Gastrocnemius medialis (tissue), 4 donors: ENCODE measurements around the gene ADAMTSL1. TPM values are rescaled to one million over a fixed set of nuclear protein-coding genes. Genes with fewer than 3 reads are reported as not detected.

ENCODE experiments used
- ATAC-seq, 2 donors: fragments of 150-250 bp; one replicate each; pipeline ENCODE4 v1.9.1; 2016
- DNase-seq, 2 donors: peaks; one replicate each; pipeline ENCODE4 v3.0.0-alpha.2; 2019
- H3K27ac ChIP-seq, 4 donors: fragments of 200-600 bp; sonication (generic); 1 replicate in 1 of 4; 2 replicates in 3 of 4; pipeline ENCODE4 v1.5.1; 2016 to 2018; ENCODE audit warnings: mild to moderate bottlenecking in 2 of 4, moderate library complexity in 1 of 4
- H3K27me3 ChIP-seq, 3 donors: fragments of 200-600 bp; sonication (generic) in 2 of 3; 1 replicate in 1 of 3; 2 replicates in 2 of 3; pipeline versions ENCODE4 v1.5.1 to v1.6.0; 2016 to 2019; ENCODE audit warnings: mild to moderate bottlenecking in 1 of 3, moderate library complexity in 1 of 3
- H3K36me3 ChIP-seq, 2 donors: fragments of 200-600 bp; sonication (generic) in 1 of 2; one replicate each; pipeline ENCODE4 v1.5.1; 2017 to 2018
- H3K4me1 ChIP-seq, 2 donors: fragments of 200-600 bp; sonication (generic) in 1 of 2; one replicate each; pipeline ENCODE4 v1.5.1; 2016 to 2017; ENCODE audit warnings: mild to moderate bottlenecking in 2 of 2
- H3K4me3 ChIP-seq, 4 donors: fragments of 200-600 bp; sonication (generic) in 3 of 4; 1 replicate in 1 of 4; 2 replicates in 3 of 4; pipeline ENCODE4 v1.5.1; 2016 to 2019; ENCODE audit warnings: mild to moderate bottlenecking in 2 of 4
- H3K9me3 ChIP-seq, 3 donors: fragments of 200-600 bp; sonication (generic) in 2 of 3; 1 replicate in 1 of 3; 2 replicates in 2 of 3; pipeline ENCODE4 v1.5.1; 2016 to 2019
- POLR2A ChIP-seq, 2 donors: fragments of 450-650 bp; IDR thresholded peaks; one replicate each; pipeline ENCODE4 v1.6.1; 2017; ENCODE audit warnings: antibody characterized with exemption in 2 of 2, mild to moderate bottlenecking in 2 of 2, moderate library complexity in 2 of 2
- in situ Hi-C, 4 donors: fragments of 200-750 bp; cut with MboI; loops; one replicate each; pipeline versions ENCODE4 v1.15.0 to v1.8.0; 2017; ENCODE audit warnings: low sequenced_read_pairs in 4 of 4
- intact Hi-C: fragments of 100-400 bp; cut with DNase I; formaldehyde crosslinking; loops from one replicate; pipeline ENCODE4 v1.15.1; 2023; ENCODE audit warnings: low total_unique reads
- total RNA-seq, 4 donors: library from RNA; depleted of rRNA; stranded (reverse); fragments of >200 nt; gene quantifications; one replicate each; pipeline versions ENCODE4 v1.1.0 to v1.2.3, GENCODE V29; 2016
- TF ChIP-seq, protein P1 (sequence below), 5 experiments: fragments of 450-650 bp in 3 of 5; fragments of 200-600 bp in 2 of 5; sonication (generic) in 2 of 5; IDR thresholded peaks in 4 of 5; conservative IDR thresholded peaks in 1 of 5; 1 replicate in 4 of 5; 2 replicates in 1 of 5; pipeline ENCODE4 v1.5.1; 2016 to 2019; ENCODE audit warnings: antibody characterized with exemption in 5 of 5, mild to moderate bottlenecking in 3 of 5, moderate library complexity in 3 of 5

The ADAMTSL1 gene
- total RNA-seq, 4 donors from 2014 or later: 0.05 to 0.58 (median 0.28) TPM

DNA sequence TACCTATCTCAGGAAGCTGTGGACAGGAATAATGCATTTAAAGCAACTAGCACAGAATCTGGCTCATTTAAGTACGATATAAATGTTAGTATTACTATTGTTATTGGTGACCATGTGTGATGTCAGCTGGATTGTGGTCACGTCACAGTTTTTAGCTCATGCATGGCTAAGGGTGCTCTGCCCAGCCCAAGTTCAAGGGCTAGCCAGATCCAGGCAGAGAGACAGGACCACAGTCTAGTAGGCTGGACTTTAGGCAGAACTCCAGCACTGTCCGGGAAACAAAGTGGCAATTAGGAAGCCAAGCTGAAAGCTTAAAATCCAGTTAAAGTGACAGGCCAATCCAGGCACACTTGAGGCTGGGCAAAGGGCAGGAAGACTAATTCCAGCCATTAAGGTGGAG is 273.6 kb downstream of the ADAMTSL1 start:
- Histone ChIP-seq H3K9me3 (no peaks in the 10 kb centered on the region), H3K4me3 (no peak overlapping the region), H3K27ac (no peak overlapping the region), H3K4me1 (no peaks in the 10 kb centered on the region), H3K36me3 (no peaks in the 10 kb centered on the region), H3K27me3 (no peaks in the 10 kb centered on the region)
- intact Hi-C loops: no loop called here
- TF ChIP-seq POLR2A (IDR thresholded peaks at IDR 0.05): no peak
- TF ChIP-seq, protein P1, sequence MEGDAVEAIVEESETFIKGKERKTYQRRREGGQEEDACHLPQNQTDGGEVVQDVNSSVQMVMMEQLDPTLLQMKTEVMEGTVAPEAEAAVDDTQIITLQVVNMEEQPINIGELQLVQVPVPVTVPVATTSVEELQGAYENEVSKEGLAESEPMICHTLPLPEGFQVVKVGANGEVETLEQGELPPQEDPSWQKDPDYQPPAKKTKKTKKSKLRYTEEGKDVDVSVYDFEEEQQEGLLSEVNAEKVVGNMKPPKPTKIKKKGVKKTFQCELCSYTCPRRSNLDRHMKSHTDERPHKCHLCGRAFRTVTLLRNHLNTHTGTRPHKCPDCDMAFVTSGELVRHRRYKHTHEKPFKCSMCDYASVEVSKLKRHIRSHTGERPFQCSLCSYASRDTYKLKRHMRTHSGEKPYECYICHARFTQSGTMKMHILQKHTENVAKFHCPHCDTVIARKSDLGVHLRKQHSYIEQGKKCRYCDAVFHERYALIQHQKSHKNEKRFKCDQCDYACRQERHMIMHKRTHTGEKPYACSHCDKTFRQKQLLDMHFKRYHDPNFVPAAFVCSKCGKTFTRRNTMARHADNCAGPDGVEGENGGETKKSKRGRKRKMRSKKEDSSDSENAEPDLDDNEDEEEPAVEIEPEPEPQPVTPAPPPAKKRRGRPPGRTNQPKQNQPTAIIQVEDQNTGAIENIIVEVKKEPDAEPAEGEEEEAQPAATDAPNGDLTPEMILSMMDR (IDR thresholded peaks at IDR 0.05 in 4 of 5, conservative IDR thresholded peaks at IDR 0.05 in 1 of 5): no peak
- ATAC-seq: no peak
- in situ Hi-C loops: no loop called here
- DNase-seq: no peak

GRCh38 chr9:18748251-18748701 is 274.3 kb downstream of the ADAMTSL1 start:
- intact Hi-C loops (no loop called here), in situ Hi-C loops (no loop called here)
- DNase-seq: no peak
- H3K9me3 ChIP-seq: no peaks in the 10 kb centered on the region
- ATAC-seq: no peak
- H3K27me3 ChIP-seq: no peaks in the 10 kb centered on the region
- H3K4me3 ChIP-seq: no peak overlapping the region
- no peak overlapping the region for H3K27ac ChIP-seq
- no peak for TF ChIP-seq POLR2A (IDR thresholded peaks at IDR 0.05)
- TF ChIP-seq, protein P1 (IDR thresholded peaks at IDR 0.05 in 4 of 5, conservative IDR thresholded peaks at IDR 0.05 in 1 of 5): no peak
- no peaks in the 10 kb centered on the region for H3K36me3 ChIP-seq
- no peaks in the 10 kb centered on the region for H3K4me1 ChIP-seq

DNA sequence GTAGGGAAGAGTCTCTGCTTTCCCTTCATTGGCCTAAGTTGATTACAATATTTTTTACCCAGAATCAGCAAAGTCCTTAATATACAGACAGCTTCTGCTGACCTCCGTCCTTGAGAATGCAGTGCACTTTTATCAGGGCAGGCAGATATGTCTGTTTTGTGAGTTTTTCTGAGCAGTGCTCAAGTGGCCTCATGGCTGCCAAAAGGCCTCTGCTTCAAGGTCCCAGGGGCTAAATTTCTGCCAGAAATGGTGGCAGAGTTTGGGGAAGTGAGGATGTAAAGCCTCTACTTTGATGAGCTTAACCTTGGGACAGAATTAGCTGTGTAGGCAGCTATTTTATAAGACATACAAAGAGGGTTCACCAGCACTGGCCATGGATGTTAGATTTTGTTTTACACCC is 275.8 kb downstream of the ADAMTSL1 start:
- H3K4me3 ChIP-seq: no peak overlapping the region
- in situ Hi-C loops (no loop called here), intact Hi-C loops (no loop called here)
- no peaks in the 10 kb centered on the region for H3K36me3 ChIP-seq
- TF ChIP-seq POLR2A (IDR thresholded peaks at IDR 0.05): no peak
- TF ChIP-seq, protein P1 (IDR thresholded peaks at IDR 0.05 in 4 of 5, conservative IDR thresholded peaks at IDR 0.05 in 1 of 5): no peak
- no peaks in the 10 kb centered on the region for H3K9me3 ChIP-seq
- DNase-seq: no peak
- H3K27me3 ChIP-seq: no peaks in the 10 kb centered on the region
- no peak overlapping the region for H3K27ac ChIP-seq
- no peak for ATAC-seq
- no peaks in the 10 kb centered on the region for H3K4me1 ChIP-seq

DNA sequence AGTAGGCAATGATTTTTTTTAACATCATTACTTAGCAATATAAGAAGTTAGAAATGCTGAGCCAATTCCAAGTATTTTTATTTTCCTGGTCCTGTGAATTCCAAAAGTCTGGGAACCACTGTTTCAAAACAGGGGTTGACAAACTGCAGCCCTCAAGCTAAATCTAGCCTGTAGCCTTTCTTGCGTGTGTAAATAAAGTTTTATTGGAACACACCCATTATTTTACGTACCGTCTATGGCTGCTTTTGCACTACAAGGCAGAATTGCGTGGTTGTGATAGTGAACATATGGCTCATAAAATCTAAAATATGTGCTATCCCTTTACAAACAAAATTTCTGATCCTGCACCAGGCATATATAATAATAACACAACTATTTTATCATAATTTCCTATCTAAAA is 280.0 kb downstream of the ADAMTSL1 start:
- H3K36me3 ChIP-seq: no peaks in the 10 kb centered on the region
- TF ChIP-seq, protein P1 (IDR thresholded peaks at IDR 0.05 in 4 of 5, conservative IDR thresholded peaks at IDR 0.05 in 1 of 5): no peak
- no peak for TF ChIP-seq POLR2A (IDR thresholded peaks at IDR 0.05)
- H3K27me3 ChIP-seq: no peaks in the 10 kb centered on the region
- no peaks in the 10 kb centered on the region for H3K9me3 ChIP-seq
- H3K27ac ChIP-seq: no peak overlapping the region
- no peaks in the 10 kb centered on the region for H3K4me1 ChIP-seq
- in situ Hi-C loops (no loop called here), intact Hi-C loops (no loop called here)
- ATAC-seq: no peak
- no peak overlapping the region for H3K4me3 ChIP-seq
- DNase-seq: no peak

- H3K36me3 ChIP-seq: no peaks in the 10 kb centered on the region
- H3K9me3 ChIP-seq: no peaks in the 10 kb centered on the region
- H3K27me3 ChIP-seq: no peaks in the 10 kb centered on the region
- ATAC-seq: no peak
- TF ChIP-seq, protein P1 (IDR thresholded peaks at IDR 0.05 in 4 of 5, conservative IDR thresholded peaks at IDR 0.05 in 1 of 5): no peak
- no peak for TF ChIP-seq POLR2A (IDR thresholded peaks at IDR 0.05)
- no peaks in the 10 kb centered on the region for H3K4me1 ChIP-seq
- in situ Hi-C loops: no loop called here
- intact Hi-C loops: no loop called here
- H3K4me3 ChIP-seq: no peak overlapping the region
- no peak overlapping the region for H3K27ac ChIP-seq
- no peak for DNase-seq
These were observed 280.6 kb downstream of the ADAMTSL1 start for GRCh38 chr9:18754537-18754936.
